Measurements from ENCODE around the gene TSPYL4.

TSPYL4 gene

GRCh38 chr6:116277124-116277523 lies 23.2 kb upstream of the TSPYL4 start:
- no peak overlapping the region for H3K27ac ChIP-seq
- no peak for DNase-seq (ENCODE audit: low read depth, low spot score)

- DNase-seq (ENCODE audit: low read depth, low spot score) = no peak
Measured at GRCh38 chr6:116271149-116271708, 17.4 kb upstream of the TSPYL4 start.

GRCh38 chr6:116268589-116269293 lies 14.9 kb upstream of the TSPYL4 start:
- no peak for DNase-seq (ENCODE audit: low read depth, low spot score)
- H3K27ac ChIP-seq = peak overlapping the region; percentile 47

More at GRCh38 chr6:116271149-116271708, 17.4 kb upstream of the TSPYL4 start:
- H3K27ac ChIP-seq = no peak overlapping the region

- H3K27ac ChIP-seq = peak overlapping the region; percentile 47
- no peak for DNase-seq (ENCODE audit: low read depth, low spot score)
Measured at GRCh38 chr6:116267836-116268588, 14.1 kb upstream of the TSPYL4 start.

- DNase-seq (ENCODE audit: low read depth, low spot score) = no peak
- peak overlapping the region; percentile 47 for H3K27ac ChIP-seq
Measured at GRCh38 chr6:116266803-116267202, 12.9 kb upstream of the TSPYL4 start.

GRCh38 chr6:116265041-116265829 lies 11.4 kb upstream of the TSPYL4 start:
- peak overlapping the region; percentile 48 for H3K27ac ChIP-seq
- DNase-seq (ENCODE audit: low read depth, low spot score) = peak; percentile 72

- DNase-seq (ENCODE audit: low read depth, low spot score) = no peak
- no peak overlapping the region for H3K27ac ChIP-seq
Measured at GRCh38 chr6:116263353-116263752, 9.5 kb upstream of the TSPYL4 start.

GRCh38 chr6:116258520-116258919 lies 4.6 kb upstream of the TSPYL4 start:
- no peak for DNase-seq (ENCODE audit: low read depth, low spot score)
- no peak overlapping the region for H3K27ac ChIP-seq

- no peak overlapping the region for H3K27ac ChIP-seq
- DNase-seq (ENCODE audit: low read depth, low spot score) = no peak
Measured at GRCh38 chr6:116256694-116257093, 2.8 kb upstream of the TSPYL4 start.

GRCh38 chr6:116255246-116255800 lies 1.4 kb upstream of the TSPYL4 start:
- no peak for DNase-seq (ENCODE audit: low read depth, low spot score)
- no peak overlapping the region for H3K27ac ChIP-seq

- H3K27ac ChIP-seq = peak overlapping the region; percentile 81
- DNase-seq (ENCODE audit: low read depth, low spot score) = no peak
Measured at GRCh38 chr6:116254297-116255056, 602 bp upstream of the TSPYL4 start.

- H3K27ac ChIP-seq = peak overlapping the region; percentile 81
- no peak for DNase-seq (ENCODE audit: low read depth, low spot score)
Measured at GRCh38 chr6:116253188-116253504, 729 bp downstream of the TSPYL4 start.

GRCh38 chr6:116251568-116252384 lies 2.1 kb downstream of the TSPYL4 start:
- H3K27ac ChIP-seq = peak overlapping the region; percentile 81
- no peak for DNase-seq (ENCODE audit: low read depth, low spot score)

- no peak overlapping the region for H3K27ac ChIP-seq
- no peak for DNase-seq (ENCODE audit: low read depth, low spot score)
Measured at GRCh38 chr6:116248577-116248976, 5.3 kb downstream of the TSPYL4 start.

GRCh38 chr6:116247285-116247684 lies 6.6 kb downstream of the TSPYL4 start:
- no peak overlapping the region for H3K27ac ChIP-seq
- DNase-seq (ENCODE audit: low read depth, low spot score) = no peak

GRCh38 chr6:116246089-116246488 lies 7.8 kb downstream of the TSPYL4 start:
- no peak for DNase-seq (ENCODE audit: low read depth, low spot score)
- H3K27ac ChIP-seq = no peak overlapping the region

GRCh38 chr6:116244284-116244683 lies 9.6 kb downstream of the TSPYL4 start:
- H3K27ac ChIP-seq = no peak overlapping the region
- no peak for DNase-seq (ENCODE audit: low read depth, low spot score)

- no peak overlapping the region for H3K27ac ChIP-seq
- no peak for DNase-seq (ENCODE audit: low read depth, low spot score)
Measured at GRCh38 chr6:116239856-116240255, 14.0 kb downstream of the TSPYL4 start.

GRCh38 chr6:116239256-116239655 lies 14.6 kb downstream of the TSPYL4 start:
- no peak overlapping the region for H3K27ac ChIP-seq
- DNase-seq (ENCODE audit: low read depth, low spot score) = no peak

Measured in epithelial cell of prostate (primary cell).